KMS-11 (cell line): ENCODE measurements around the gene MAML3.

Experiments used
- H2AFZ ChIP-seq: fragments of 200-600 bp; sonication (generic); 2 replicates; pipeline ENCODE4 v1.6.1; 2016; ENCODE audit warnings: antibody characterized with exemption, mixed run types, low read depth
- H3K27ac ChIP-seq: fragments of 200-600 bp; sonication (generic); 2 replicates; pipeline ENCODE4 v1.6.1; 2016; ENCODE audit warnings: mild to moderate bottlenecking, mixed run types
- H3K27me3 ChIP-seq: fragments of 200-600 bp; sonication (generic); 2 replicates; pipeline ENCODE4 v1.6.1; 2017; ENCODE audit warnings: mild to moderate bottlenecking, low read depth, mixed run types, moderate library complexity; ENCODE audit not compliant: insufficient read depth
- H3K36me3 ChIP-seq: fragments of 200-600 bp; sonication (generic); 2 replicates; pipeline ENCODE4 v1.6.1; 2017; ENCODE audit warnings: mild to moderate bottlenecking, mixed run types; ENCODE audit not compliant: insufficient read depth
- H3K4me1 ChIP-seq: fragments of 200-600 bp; sonication (generic); 2 replicates; pipeline ENCODE4 v1.6.1; 2016; ENCODE audit warnings: mild to moderate bottlenecking, low read depth, mixed run types; ENCODE audit not compliant: poor library complexity, severe bottlenecking
- H3K4me2 ChIP-seq: fragments of 200-600 bp; sonication (generic); 2 replicates; pipeline ENCODE4 v1.7.0; 2016; ENCODE audit warnings: mild to moderate bottlenecking, mixed run types
- H3K4me3 ChIP-seq: fragments of 200-600 bp; sonication (generic); IDR thresholded peaks from 2 replicates; pipeline ENCODE4 v1.6.1; 2017; ENCODE audit warnings: low read depth, low read length, mixed read lengths; ENCODE audit not compliant: insufficient read depth
- H3K79me2 ChIP-seq: fragments of 200-600 bp; sonication (generic); 2 replicates; pipeline ENCODE4 v1.6.1; 2016; ENCODE audit warnings: low read depth, mixed run types; ENCODE audit not compliant: insufficient read depth
- H3K9ac ChIP-seq: fragments of 200-600 bp; sonication (generic); 2 replicates; pipeline ENCODE4 v1.6.1; 2016; ENCODE audit warnings: mild to moderate bottlenecking, mixed run types
- H4K20me1 ChIP-seq: fragments of 200-600 bp; sonication (generic); 2 replicates; pipeline ENCODE4 v1.6.1; 2016; ENCODE audit warnings: mild to moderate bottlenecking, mixed run types; ENCODE audit not compliant: insufficient read depth
- TF ChIP-seq, protein P1 (sequence below): fragments of 200-600 bp; sonication (generic); conservative IDR thresholded peaks from 2 replicates; pipeline ENCODE4 v1.6.1; 2017; ENCODE audit warnings: low read depth, mild to moderate bottlenecking, antibody characterized with exemption, low read length, moderate library complexity, mixed read lengths

The MAML3 gene

DNA sequence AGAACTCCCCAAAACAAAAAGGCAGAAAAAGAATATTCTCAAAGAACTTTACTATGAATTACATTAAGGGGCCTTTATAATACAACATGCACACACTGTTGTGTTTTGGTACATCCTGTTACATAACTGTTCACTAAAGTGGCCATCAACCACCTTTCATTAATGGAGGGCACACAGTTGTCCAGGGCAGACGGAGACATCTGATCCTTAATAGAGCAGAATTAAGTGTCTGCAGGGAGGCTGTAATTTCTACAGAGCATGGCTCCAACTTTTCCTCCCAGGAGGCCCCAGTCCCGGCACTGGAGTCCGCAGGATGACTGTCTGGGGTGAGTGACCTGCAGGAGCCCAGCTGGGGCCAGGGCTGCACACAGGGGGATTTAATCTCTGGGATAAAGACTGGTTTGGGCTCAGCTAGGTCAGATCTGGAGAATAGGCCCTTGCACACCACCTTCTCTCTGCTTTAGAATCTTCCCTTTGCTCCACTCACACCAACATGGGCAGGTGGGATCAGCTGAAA is 233.4 kb downstream of the MAML3 start:
- H3K9ac ChIP-seq, result no peak overlapping the region
- no peaks in the 10 kb centered on the region for H4K20me1 ChIP-seq
- H3K27ac ChIP-seq, result no peak overlapping the region
- no peaks in the 10 kb centered on the region for H3K79me2 ChIP-seq
- no peak overlapping the region for H2AFZ ChIP-seq
- no peaks in the 10 kb centered on the region for H3K36me3 ChIP-seq
- no peak overlapping the region for H3K4me2 ChIP-seq
- H3K4me3 ChIP-seq, result no peak overlapping the region
- no peaks in the 10 kb centered on the region for H3K27me3 ChIP-seq
- TF ChIP-seq, protein P1, sequence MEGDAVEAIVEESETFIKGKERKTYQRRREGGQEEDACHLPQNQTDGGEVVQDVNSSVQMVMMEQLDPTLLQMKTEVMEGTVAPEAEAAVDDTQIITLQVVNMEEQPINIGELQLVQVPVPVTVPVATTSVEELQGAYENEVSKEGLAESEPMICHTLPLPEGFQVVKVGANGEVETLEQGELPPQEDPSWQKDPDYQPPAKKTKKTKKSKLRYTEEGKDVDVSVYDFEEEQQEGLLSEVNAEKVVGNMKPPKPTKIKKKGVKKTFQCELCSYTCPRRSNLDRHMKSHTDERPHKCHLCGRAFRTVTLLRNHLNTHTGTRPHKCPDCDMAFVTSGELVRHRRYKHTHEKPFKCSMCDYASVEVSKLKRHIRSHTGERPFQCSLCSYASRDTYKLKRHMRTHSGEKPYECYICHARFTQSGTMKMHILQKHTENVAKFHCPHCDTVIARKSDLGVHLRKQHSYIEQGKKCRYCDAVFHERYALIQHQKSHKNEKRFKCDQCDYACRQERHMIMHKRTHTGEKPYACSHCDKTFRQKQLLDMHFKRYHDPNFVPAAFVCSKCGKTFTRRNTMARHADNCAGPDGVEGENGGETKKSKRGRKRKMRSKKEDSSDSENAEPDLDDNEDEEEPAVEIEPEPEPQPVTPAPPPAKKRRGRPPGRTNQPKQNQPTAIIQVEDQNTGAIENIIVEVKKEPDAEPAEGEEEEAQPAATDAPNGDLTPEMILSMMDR, result no peak
- H3K4me1 ChIP-seq, result no peaks in the 10 kb centered on the region

DNA sequence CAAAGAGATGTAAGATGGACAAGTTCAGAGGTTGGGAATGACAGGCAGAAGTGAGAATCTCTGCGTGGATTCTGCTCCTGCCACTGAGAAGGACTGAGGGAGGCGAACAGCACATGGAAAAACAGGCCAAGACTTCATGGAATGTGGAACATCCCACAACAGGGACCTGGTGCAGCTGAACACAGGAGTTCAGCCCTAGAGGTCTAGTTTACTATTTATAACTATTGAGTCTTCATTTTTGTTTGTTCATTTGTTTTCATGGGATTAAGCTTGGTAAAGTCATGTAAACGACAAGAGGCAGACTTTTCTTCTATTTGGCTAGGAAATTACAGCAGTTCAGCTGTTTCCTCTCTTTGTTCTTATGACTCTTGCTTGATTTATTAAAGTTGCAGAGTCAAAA is 234.5 kb downstream of the MAML3 start:
- Histone ChIP-seq H3K36me3 (no peaks in the 10 kb centered on the region), H2AFZ (no peak overlapping the region), H3K4me2 (no peak overlapping the region), H3K4me3 (no peak overlapping the region), H3K27ac (no peak overlapping the region), H3K27me3 (no peaks in the 10 kb centered on the region), H3K9ac (no peak overlapping the region), H3K4me1 (no peaks in the 10 kb centered on the region), H4K20me1 (no peaks in the 10 kb centered on the region), H3K79me2 (no peaks in the 10 kb centered on the region)
- TF ChIP-seq, protein P1, result no peak

GRCh38 chr4:139919004-139919403 is 235.0 kb downstream of the MAML3 start:
- no peak overlapping the region for H2AFZ ChIP-seq
- H3K36me3 ChIP-seq, result no peaks in the 10 kb centered on the region
- H3K27me3 ChIP-seq, result no peaks in the 10 kb centered on the region
- no peak overlapping the region for H3K9ac ChIP-seq
- H3K27ac ChIP-seq, result no peak overlapping the region
- no peak overlapping the region for H3K4me3 ChIP-seq
- TF ChIP-seq, protein P1, result no peak
- H4K20me1 ChIP-seq, result no peaks in the 10 kb centered on the region
- H3K4me2 ChIP-seq, result no peak overlapping the region
- H3K4me1 ChIP-seq, result no peaks in the 10 kb centered on the region
- no peaks in the 10 kb centered on the region for H3K79me2 ChIP-seq

DNA sequence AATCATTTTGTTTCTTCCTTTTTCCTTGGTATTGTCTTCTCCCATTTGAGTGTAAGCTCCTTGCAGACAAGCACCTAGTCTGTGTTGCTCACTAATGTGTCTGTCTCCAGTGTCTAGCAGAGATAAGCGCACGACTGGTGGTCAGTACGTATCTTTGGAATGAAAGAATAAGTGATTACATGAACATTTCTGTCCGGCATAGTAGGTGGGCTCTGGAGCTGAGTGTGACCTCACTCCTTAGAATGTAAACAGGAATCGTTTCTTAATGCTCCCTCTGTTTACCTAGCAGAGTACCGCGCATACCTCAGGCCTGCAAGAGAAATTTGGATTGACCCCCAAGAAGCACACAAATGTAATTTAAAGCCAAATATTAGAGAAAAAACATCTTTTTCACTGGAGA is 235.4 kb downstream of the MAML3 start:
- no peak overlapping the region for H3K4me2 ChIP-seq
- no peaks in the 10 kb centered on the region for H3K4me1 ChIP-seq
- H4K20me1 ChIP-seq, result no peaks in the 10 kb centered on the region
- no peak overlapping the region for H2AFZ ChIP-seq
- H3K79me2 ChIP-seq, result no peaks in the 10 kb centered on the region
- H3K27me3 ChIP-seq, result no peaks in the 10 kb centered on the region
- H3K27ac ChIP-seq, result no peak overlapping the region
- no peaks in the 10 kb centered on the region for H3K36me3 ChIP-seq
- H3K9ac ChIP-seq, result no peak overlapping the region
- no peak overlapping the region for H3K4me3 ChIP-seq
- TF ChIP-seq, protein P1, result no peak
